HepG2 (cell line): ENCODE data around the gene TLCD5.

Source experiments
- CTCF ChIP-seq: sonication (generic); formaldehyde crosslinking; IDR thresholded peaks from 2 replicates; pipeline ENCODE4 v1.5.0; 2020; ENCODE audit warnings: mild to moderate bottlenecking, missing genetic modification reagents, moderate library complexity
- ELF4 ChIP-seq: sonication (generic); formaldehyde crosslinking; IDR thresholded peaks from 2 replicates; pipeline ENCODE4 v1.5.0; 2020; ENCODE audit warnings: missing genetic modification reagents, mild to moderate bottlenecking, moderate library complexity, borderline replicate concordance
- JUNB ChIP-seq: sonication (generic); formaldehyde crosslinking; IDR thresholded peaks from 2 replicates; pipeline ENCODE4 v1.8.0; 2022; ENCODE audit warnings: missing genetic modification reagents, mild to moderate bottlenecking, borderline replicate concordance
- SOX5 ChIP-seq: IDR thresholded peaks from 2 replicates; pipeline ENCODE4 v1.6.1; 2016; ENCODE audit warnings: borderline replicate concordance
- ZNF136 ChIP-seq: sonication (generic); formaldehyde crosslinking; IDR thresholded peaks from 2 replicates; pipeline ENCODE4 v1.8.1; 2022; ENCODE audit warnings: low read depth, mild to moderate bottlenecking, moderate library complexity, missing genetic modification reagents
- ZNF780A ChIP-seq: sonication (generic); formaldehyde crosslinking; IDR thresholded peaks from 2 replicates; pipeline ENCODE4 v1.8.0; 2022; ENCODE audit warnings: mild to moderate bottlenecking, missing genetic modification reagents, moderate library complexity

DNA sequence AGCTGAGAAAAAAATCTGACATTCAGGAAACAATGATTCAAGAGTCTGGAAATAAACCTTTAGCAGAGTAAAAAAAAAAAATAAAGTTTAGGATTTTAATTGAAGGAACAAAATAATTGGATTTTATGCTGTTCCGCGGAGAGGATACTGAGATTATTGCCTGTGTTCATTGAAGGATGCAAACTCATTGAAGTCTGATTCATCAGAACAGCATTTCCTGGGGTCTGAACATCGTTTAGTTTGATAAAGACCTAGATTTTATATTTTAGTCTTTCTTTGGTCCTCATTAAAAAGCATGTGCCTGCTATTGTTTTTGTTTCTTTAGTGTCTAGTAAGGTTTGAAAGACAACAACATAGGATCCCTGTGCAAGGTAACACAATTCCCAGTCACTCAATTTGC, 4.5 kb downstream of the TLCD5 start:
- no peak for TF ChIP-seq ZNF136 (CRISPR knock-in tag)
- no peak for TF ChIP-seq ZNF780A (CRISPR knock-in tag)
- no peak for TF ChIP-seq CTCF (CRISPR knock-in tag)
- TF ChIP-seq JUNB (CRISPR knock-in tag): no peak
- no peak for TF ChIP-seq ELF4 (CRISPR knock-in tag)
- TF ChIP-seq SOX5 (CRISPR knock-in tag): no peak
